GM23248 (cell line): ENCODE data around the gene NPHP4. TPM values are rescaled to one million over a fixed set of nuclear protein-coding genes. Genes with fewer than 3 reads are reported as not detected.

Experiments used
- DNase-seq: peaks from one replicate; pipeline ENCODE4 v3.0.0-alpha.2; 2015
- H2AFZ ChIP-seq: fragments of 200-600 bp; sonication (generic); 2 replicates; pipeline ENCODE4 v1.6.1; 2016; ENCODE audit warnings: antibody characterized with exemption
- H3F3A ChIP-seq: fragments of 200-600 bp; sonication (generic); 2 replicates; pipeline ENCODE4 v1.6.1; 2016; ENCODE audit warnings: mild to moderate bottlenecking, antibody characterized with exemption, mixed run types; ENCODE audit not compliant: insufficient read depth
- H3K27ac ChIP-seq: fragments of 200-600 bp; sonication (generic); 2 replicates; pipeline ENCODE4 v1.5.1; 2016; ENCODE audit warnings: mild to moderate bottlenecking
- H3K27me3 ChIP-seq: fragments of 200-600 bp; sonication (generic); replicated peaks from 2 replicates; pipeline ENCODE4 v1.6.1; 2016; ENCODE audit warnings: mild to moderate bottlenecking; ENCODE audit not compliant: insufficient read depth
- H3K36me3 ChIP-seq: fragments of 200-600 bp; sonication (generic); 2 replicates; pipeline ENCODE4 v1.6.1; 2016; ENCODE audit warnings: low read depth, mild to moderate bottlenecking
- H3K4me1 ChIP-seq: fragments of 200-600 bp; sonication (generic); 2 replicates; pipeline ENCODE4 v1.6.1; 2016; ENCODE audit warnings: mild to moderate bottlenecking; ENCODE audit not compliant: insufficient read depth
- H3K4me2 ChIP-seq: fragments of 200-600 bp; sonication (generic); one replicate; pipeline ENCODE4 v1.6.1; 2016; ENCODE audit warnings: mild to moderate bottlenecking; ENCODE audit not compliant: unreplicated experiment
- H3K4me3 ChIP-seq: fragments of 200-600 bp; sonication (generic); 2 replicates; pipeline ENCODE4 v1.5.1; 2016; ENCODE audit warnings: mild to moderate bottlenecking
- H3K79me2 ChIP-seq: fragments of 200-600 bp; sonication (generic); 2 replicates; pipeline ENCODE4 v1.6.1; 2016; ENCODE audit warnings: mild to moderate bottlenecking; ENCODE audit not compliant: insufficient read depth
- H3K9ac ChIP-seq: fragments of 200-600 bp; sonication (generic); 2 replicates; pipeline ENCODE4 v1.6.1; 2016; ENCODE audit warnings: mild to moderate bottlenecking
- H3K9me2 ChIP-seq: fragments of 200-600 bp; sonication (generic); 2 replicates; pipeline ENCODE4 v1.6.1; 2016; ENCODE audit warnings: mixed run types, mild to moderate bottlenecking, moderate library complexity; ENCODE audit not compliant: insufficient read depth
- H3K9me3 ChIP-seq: fragments of 200-600 bp; sonication (generic); one replicate; pipeline ENCODE4 v1.6.1; 2017; ENCODE audit warnings: low read depth
- H4K20me1 ChIP-seq: fragments of 200-600 bp; sonication (generic); 2 replicates; pipeline ENCODE4 v1.6.0; 2016; ENCODE audit not compliant: insufficient read depth
- EZH2 ChIP-seq: fragments of 200-600 bp; sonication (generic); IDR thresholded peaks from 2 replicates; pipeline ENCODE4 v1.6.1; 2018; ENCODE audit warnings: antibody characterized with exemption, mild to moderate bottlenecking; ENCODE audit not compliant: insufficient read depth, poor library complexity, severe bottlenecking
- EZH2phosphoT487 ChIP-seq: fragments of 200-600 bp; sonication (generic); IDR thresholded peaks from 2 replicates; pipeline ENCODE4 v1.6.1; 2018; ENCODE audit warnings: antibody characterized with exemption, moderate library complexity, mild to moderate bottlenecking, low read depth; ENCODE audit not compliant: insufficient read depth
- WGBS, 2 experiments: methylation state at CpG; one replicate each; pipeline ENCODE4 v1.1.6; 2015 to 2017; ENCODE audit warnings: low lambda C conversion rate in 2 of 2, low coverage in 1 of 2; ENCODE audit errors: missing lambda C conversion rate in 2 of 2; 5-methylcytosine and 5-hydroxymethylcytosine counted together
- in situ Hi-C: fragments of 300-500 bp; cut with MboI; formaldehyde crosslinking; loops from 2 replicates; pipeline ENCODE4 v1.15.0; 2020
- polyA plus RNA-seq: library from polyadenylated mRNA; unstranded; fragments of >200 nt; fragmentation: Nextera tagmentation; extraction: Ambion mirVana; gene quantifications from 2 replicates; pipeline ENCODE4 v1.2.1, GENCODE V29; 2016
- total RNA-seq: library from RNA; depleted of rRNA; stranded (reverse); fragments of >200 nt; shearing (Covaris generic); gene quantifications from 2 replicates; pipeline ENCODE4 v1.2.3, GENCODE V29; 2014

NPHP4 gene
- total and polyA plus RNA-seq, 2 experiments from 2014 or later: 4.0 to 4.2 TPM

DNA sequence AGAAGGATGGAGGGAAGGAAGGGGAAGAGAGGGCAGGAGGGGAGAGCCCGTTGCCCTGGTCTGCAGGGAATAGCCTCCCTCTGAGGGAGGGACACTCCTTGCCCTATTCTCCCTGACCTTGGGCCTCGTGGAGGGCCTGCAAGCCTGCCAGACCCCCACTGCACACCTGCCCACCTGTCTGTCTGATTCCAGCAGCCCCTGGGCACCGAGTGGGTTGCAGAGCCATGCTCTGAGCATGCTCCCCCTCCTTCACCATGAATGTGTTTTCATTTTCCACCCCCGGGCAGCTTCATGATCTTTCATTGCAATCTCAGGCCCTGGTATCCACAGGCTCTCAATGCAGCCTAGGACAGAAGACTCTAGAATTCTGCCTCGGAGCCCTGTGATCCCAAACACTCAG is 5.1 kb upstream of the NPHP4 start:
- Histone ChIP-seq H3K4me2 (no peak overlapping the region), H3K9me2 (no peaks in the 10 kb centered on the region), H3F3A (no peaks in the 10 kb centered on the region), H4K20me1 (no peaks in the 10 kb centered on the region), H3K4me1 (peaks cover 3% of the 10 kb centered on the region; the same call in 1 of the 2 replicates), H3K79me2 (no peaks in the 10 kb centered on the region), H3K9ac (no peak overlapping the region), H3K9me3 (no peaks in the 10 kb centered on the region), H3K27me3 (no peaks in the 10 kb centered on the region), H3K36me3 (no peaks in the 10 kb centered on the region), H3K4me3 (no peak overlapping the region), H2AFZ (no peak overlapping the region), H3K27ac (no peak overlapping the region)
- DNase-seq: no peak
- 59 to 67% methylated on average over 5 of the region's 5 CpGs for WGBS, 2 experiments
- in situ Hi-C loops: no loop called here
- TF ChIP-seq EZH2 (no peak), EZH2phosphoT487 (no peak)

DNA sequence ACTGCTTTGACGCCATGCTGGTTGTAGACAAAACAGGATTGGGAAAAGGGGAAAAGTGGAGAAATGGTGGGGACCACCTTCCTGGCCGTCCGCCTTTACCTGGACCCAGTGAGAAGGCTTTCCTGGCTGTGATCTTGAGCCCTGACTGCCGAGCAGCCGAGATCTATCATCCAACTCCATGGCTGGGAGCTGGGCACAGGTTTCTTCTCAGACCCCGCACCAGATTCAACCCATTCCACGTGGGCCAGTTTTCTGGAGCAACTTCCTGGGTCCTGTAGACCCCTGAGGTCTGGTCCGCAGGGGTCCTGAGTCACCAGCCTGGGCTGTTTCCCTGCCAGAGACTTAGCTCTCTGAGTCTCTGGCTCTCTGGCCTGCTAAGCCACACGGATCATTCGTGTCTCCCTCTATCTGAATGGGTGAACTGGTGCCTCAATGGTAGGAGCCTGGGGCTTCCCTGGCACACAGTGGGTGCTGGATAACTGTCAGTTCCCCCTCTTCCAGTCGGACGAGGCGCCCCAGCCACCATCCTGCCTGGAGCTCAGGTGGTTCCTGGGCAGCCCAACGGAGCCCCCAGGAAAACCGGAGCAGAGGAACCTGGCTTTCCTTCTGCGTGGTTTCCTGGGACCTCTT is 4.5 kb upstream of the NPHP4 start:
- DNase-seq: no peak
- Histone ChIP-seq H3K9me3 (no peaks in the 10 kb centered on the region), H3K9me2 (no peaks in the 10 kb centered on the region), H3K4me2 (no peak overlapping the region), H3K79me2 (no peaks in the 10 kb centered on the region), H3K9ac (no peak overlapping the region), H4K20me1 (no peaks in the 10 kb centered on the region), H3F3A (no peaks in the 10 kb centered on the region), H3K27ac (no peak overlapping the region), H3K36me3 (no peaks in the 10 kb centered on the region), H3K27me3 (no peaks in the 10 kb centered on the region), H3K4me3 (no peak overlapping the region), H3K4me1 (peaks cover 3% of the 10 kb centered on the region; the same call in 1 of the 2 replicates), H2AFZ (no peak overlapping the region)
- in situ Hi-C loops: no loop called here
- 84 to 89% methylated on average over 16 of the region's 16 CpGs for WGBS, 2 experiments
- no peak for TF ChIP-seq EZH2phosphoT487

DNA sequence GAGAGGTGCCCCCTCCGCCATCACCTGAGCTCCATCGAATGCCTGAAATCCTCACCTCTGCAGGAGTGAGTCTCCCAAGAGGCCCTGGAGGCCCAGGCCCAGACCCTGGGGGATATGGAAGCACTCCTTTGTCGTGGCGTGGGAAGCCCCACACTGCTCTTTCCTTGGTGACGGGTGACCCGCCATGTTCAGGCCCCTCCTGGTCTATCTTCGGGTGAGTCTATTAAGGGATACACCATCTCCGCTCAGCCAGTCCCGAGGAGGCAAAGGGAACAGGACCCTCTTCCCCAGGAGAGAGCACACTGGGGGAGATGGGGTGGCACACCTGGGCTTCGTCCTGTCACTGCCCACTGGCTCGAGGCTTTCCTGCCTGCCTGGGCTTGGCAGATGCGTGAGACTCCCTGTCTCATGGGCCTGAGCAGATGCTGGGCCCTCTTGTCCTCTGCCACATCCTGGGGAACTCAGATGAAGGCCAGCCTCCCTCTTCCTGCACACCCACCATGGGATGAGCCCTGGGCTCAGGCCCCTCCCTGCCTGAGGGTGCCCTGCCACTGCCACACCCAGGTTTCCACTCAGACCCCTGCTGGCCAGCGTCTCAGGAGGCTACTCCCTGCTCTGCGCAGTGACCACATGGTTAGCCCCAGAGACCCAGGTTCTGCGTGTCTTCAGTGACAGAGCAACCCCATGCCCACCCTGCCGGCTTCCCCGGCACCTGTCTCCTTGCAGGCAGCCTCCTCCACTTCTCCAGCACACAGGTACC is 3.8 kb upstream of the NPHP4 start:
- Histone ChIP-seq H3K4me1 (peaks cover 3% of the 10 kb centered on the region; the same call in 1 of the 2 replicates), H3K36me3 (no peaks in the 10 kb centered on the region), H3K27me3 (no peaks in the 10 kb centered on the region), H3K27ac (no peak overlapping the region), H3K9ac (no peak overlapping the region), H3K9me2 (no peaks in the 10 kb centered on the region), H2AFZ (no peak overlapping the region), H3K4me3 (no peak overlapping the region), H3F3A (no peaks in the 10 kb centered on the region), H3K79me2 (0 out of 2 replicates have a peak, but pooled peaks cover 1% of the 10 kb centered on the region), H3K9me3 (no peaks in the 10 kb centered on the region), H4K20me1 (no peaks in the 10 kb centered on the region), H3K4me2 (no peak overlapping the region)
- TF ChIP-seq EZH2 (no peak), EZH2phosphoT487 (no peak)
- in situ Hi-C loops: no loop called here
- WGBS, 2 experiments: 92 to 95% methylated on average over 17 of the region's 17 CpGs
- DNase-seq: no peak

DNA sequence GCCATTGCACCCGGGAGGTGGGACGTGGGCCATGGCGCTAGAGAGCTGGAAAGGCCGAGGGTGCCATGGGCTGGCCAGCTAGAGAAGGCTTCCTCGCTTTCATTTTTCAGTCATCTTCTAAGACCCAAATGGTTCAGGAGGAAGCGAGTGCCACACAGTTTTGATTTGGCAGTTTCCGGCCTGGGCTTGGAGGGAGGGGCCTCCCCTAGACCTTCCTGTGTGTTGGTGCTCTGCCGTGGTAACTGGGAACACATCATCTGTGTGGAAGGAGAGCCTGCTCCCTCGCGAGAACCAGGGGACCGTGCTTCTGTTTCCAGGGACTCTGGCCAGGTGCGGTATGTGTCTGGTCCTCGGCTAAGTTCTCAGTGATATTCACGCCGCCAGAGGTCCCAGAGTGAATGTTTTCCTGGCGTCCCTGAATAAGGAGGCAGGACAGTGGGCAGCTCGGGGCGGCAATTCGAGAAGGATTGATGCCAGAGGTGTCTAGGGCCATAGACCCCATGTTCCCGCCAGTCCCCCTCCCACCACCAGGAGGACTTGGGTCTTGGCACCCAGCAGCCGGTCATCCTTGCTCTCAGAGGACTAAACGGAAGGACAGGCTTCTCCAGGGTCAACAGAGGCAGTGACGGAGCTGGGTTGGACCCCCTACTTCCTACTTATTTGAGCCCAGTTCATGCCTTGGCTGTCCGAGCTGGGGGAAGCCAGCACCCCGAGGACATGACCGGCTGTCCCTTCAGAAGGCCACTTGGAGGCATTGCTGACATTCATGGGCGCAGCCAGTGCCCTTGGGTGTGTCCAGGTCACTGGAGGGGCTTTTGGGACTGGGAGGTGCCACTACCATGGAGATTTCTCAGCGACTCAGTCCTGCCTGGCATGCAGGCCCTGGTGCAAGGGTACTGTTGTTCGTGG is 2.7 kb upstream of the NPHP4 start:
- Histone ChIP-seq H3K79me2 (peaks cover 12% of the 10 kb centered on the region), H3K9me3 (no peaks in the 10 kb centered on the region), H2AFZ (no peak overlapping the region), H3K9me2 (no peaks in the 10 kb centered on the region), H3K27me3 (no peaks in the 10 kb centered on the region), H3K9ac (no peak overlapping the region), H3K36me3 (no peaks in the 10 kb centered on the region), H3K4me2 (no peak overlapping the region), H3K27ac (no peak overlapping the region), H3F3A (no peaks in the 10 kb centered on the region), H4K20me1 (no peaks in the 10 kb centered on the region), H3K4me1 (peaks cover 3% of the 10 kb centered on the region; the same call in 1 of the 2 replicates), H3K4me3 (no peak overlapping the region)
- TF ChIP-seq EZH2: no peak
- TF ChIP-seq EZH2phosphoT487: no peak
- in situ Hi-C loops: no loop called here
- no peak for DNase-seq
- WGBS, 2 experiments: 77 to 81% methylated on average over 29 of the region's 29 CpGs
